Lower leg skin (tissue), 3 donors: ENCODE results near the gene DNPH1.

Experiments
- POLR2A ChIP-seq, 2 donors: fragments of 450-650 bp; IDR thresholded peaks; one replicate each; pipeline ENCODE4 v1.6.1; 2016 to 2017; ENCODE audit warnings: antibody characterized with exemption in 2 of 2, mild to moderate bottlenecking in 1 of 2, moderate library complexity in 1 of 2
- TF ChIP-seq, protein P1 (sequence below), 3 donors: fragments of 450-650 bp; IDR thresholded peaks; one replicate each; pipeline ENCODE4 v1.5.1; 2016; ENCODE audit warnings: antibody characterized with exemption in 3 of 3, mild to moderate bottlenecking in 3 of 3, moderate library complexity in 2 of 3

DNA sequence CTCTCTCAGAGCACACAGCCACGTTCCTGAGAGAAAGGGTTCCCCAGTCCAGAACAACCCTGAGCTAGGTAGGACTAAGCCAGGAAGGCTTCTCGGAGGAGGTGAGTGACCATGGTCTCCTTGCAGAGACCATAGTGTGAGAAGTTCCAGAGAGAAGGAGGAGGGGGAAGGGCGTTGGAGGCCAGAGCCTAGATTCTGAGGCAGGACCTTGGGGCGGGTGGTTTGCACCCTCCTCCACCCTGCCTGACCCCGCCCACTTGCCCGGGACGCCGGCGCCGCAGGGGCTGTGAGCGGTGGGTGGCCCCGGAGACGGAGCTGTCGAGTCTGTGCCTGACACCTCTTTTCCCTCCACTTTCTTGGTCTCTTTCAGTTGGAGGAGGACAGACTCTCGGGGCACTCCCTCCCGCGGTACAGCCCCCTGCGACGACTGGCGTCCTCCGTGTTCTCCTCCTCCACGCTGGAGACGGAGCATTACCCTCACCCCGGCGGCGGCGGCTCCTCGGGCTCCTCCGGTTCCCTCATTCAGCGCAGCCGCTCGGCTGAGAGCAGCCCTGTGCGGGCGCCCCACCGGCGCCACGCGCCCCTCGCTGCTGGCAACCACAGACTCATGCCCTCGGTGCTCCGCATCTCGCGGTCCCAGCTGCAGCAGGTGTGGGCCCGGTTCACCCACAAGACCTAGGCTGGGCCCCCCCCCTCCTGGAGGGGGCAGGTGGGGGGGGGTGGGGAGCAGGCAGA lies 40.2 kb upstream of the DNPH1 start:
- TF ChIP-seq, protein P1, sequence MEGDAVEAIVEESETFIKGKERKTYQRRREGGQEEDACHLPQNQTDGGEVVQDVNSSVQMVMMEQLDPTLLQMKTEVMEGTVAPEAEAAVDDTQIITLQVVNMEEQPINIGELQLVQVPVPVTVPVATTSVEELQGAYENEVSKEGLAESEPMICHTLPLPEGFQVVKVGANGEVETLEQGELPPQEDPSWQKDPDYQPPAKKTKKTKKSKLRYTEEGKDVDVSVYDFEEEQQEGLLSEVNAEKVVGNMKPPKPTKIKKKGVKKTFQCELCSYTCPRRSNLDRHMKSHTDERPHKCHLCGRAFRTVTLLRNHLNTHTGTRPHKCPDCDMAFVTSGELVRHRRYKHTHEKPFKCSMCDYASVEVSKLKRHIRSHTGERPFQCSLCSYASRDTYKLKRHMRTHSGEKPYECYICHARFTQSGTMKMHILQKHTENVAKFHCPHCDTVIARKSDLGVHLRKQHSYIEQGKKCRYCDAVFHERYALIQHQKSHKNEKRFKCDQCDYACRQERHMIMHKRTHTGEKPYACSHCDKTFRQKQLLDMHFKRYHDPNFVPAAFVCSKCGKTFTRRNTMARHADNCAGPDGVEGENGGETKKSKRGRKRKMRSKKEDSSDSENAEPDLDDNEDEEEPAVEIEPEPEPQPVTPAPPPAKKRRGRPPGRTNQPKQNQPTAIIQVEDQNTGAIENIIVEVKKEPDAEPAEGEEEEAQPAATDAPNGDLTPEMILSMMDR (IDR thresholded peaks at IDR 0.05) = no peak
- no peak for TF ChIP-seq POLR2A (IDR thresholded peaks at IDR 0.05)
